Glutamatergic neuron (in vitro differentiated cells): Measurements from ENCODE around the gene DIPK1C. TPM values are rescaled to one million over a fixed set of nuclear protein-coding genes. Genes with fewer than 3 reads are reported as not detected.
A peak's percentile ranks its signal among the peaks of the same experiment; 100 is the strongest.

ENCODE experiments used
- DNase-seq: peaks from one replicate; pipeline ENCODE4 v3.0.0; 2022
- H3K27ac Mint-ChIP-seq: one replicate; pipeline ENCODE4 v1.8.0; 2020; ENCODE audit warnings: mild to moderate bottlenecking, mixed read lengths, inconsistent platforms; ENCODE audit not compliant: unreplicated experiment
- H3K27me3 Mint-ChIP-seq: one replicate; pipeline ENCODE4 v1.8.0; 2020; ENCODE audit warnings: mild to moderate bottlenecking, moderate library complexity, mixed read lengths, inconsistent platforms; ENCODE audit not compliant: unreplicated experiment
- H3K36me3 Mint-ChIP-seq: one replicate; pipeline ENCODE4 v1.8.0; 2020; ENCODE audit warnings: mild to moderate bottlenecking, mixed read lengths, inconsistent platforms; ENCODE audit not compliant: unreplicated experiment
- H3K4me1 Mint-ChIP-seq: one replicate; pipeline ENCODE4 v1.8.0; 2020; ENCODE audit warnings: mild to moderate bottlenecking, low read depth, mixed read lengths, inconsistent platforms; ENCODE audit not compliant: unreplicated experiment
- H3K4me3 Mint-ChIP-seq: one replicate; pipeline ENCODE4 v1.8.0; 2020; ENCODE audit warnings: mild to moderate bottlenecking, mixed read lengths, inconsistent platforms; ENCODE audit not compliant: unreplicated experiment
- H3K9me3 Mint-ChIP-seq: one replicate; pipeline ENCODE4 v1.8.0; 2020; ENCODE audit warnings: mild to moderate bottlenecking, moderate library complexity, mixed read lengths, inconsistent platforms; ENCODE audit not compliant: unreplicated experiment
- CTCF ChIP-seq: fragments of 200-600 bp; sonication (generic); IDR thresholded peaks from one replicate; pipeline ENCODE4 v1.5.0; 2021; ENCODE audit not compliant: partially characterized antibody, unreplicated experiment
- total RNA-seq: library from RNA; stranded (reverse); fragmentation: NEBNext Ultra II Directional; extraction: Animal tissue kit (Norgen Biotek cat#: 25700); gene quantifications from one replicate; pipeline ENCODE4 v1.2.1, GENCODE V29; 2021; ENCODE audit not compliant: unreplicated experiment

Gene DIPK1C
- total RNA-seq, 1 donor from 2014 or later: not detected

- peak; percentile 79 for DNase-seq
- peak overlapping the region; percentile 68 for H3K27ac Mint-ChIP-seq
- peaks cover 8% of the 10 kb centered on the region for H3K9me3 Mint-ChIP-seq
- H3K4me1 Mint-ChIP-seq: peaks cover 11% of the 10 kb centered on the region
- no peaks in the 10 kb centered on the region for H3K36me3 Mint-ChIP-seq
- H3K4me3 Mint-ChIP-seq: peak overlapping the region; percentile 98
- peaks cover 3% of the 10 kb centered on the region for H3K27me3 Mint-ChIP-seq
- no peak for TF ChIP-seq CTCF
These were observed 39.6 kb upstream of the DIPK1C start for GRCh38 chr18:74496508-74497323.

DNA sequence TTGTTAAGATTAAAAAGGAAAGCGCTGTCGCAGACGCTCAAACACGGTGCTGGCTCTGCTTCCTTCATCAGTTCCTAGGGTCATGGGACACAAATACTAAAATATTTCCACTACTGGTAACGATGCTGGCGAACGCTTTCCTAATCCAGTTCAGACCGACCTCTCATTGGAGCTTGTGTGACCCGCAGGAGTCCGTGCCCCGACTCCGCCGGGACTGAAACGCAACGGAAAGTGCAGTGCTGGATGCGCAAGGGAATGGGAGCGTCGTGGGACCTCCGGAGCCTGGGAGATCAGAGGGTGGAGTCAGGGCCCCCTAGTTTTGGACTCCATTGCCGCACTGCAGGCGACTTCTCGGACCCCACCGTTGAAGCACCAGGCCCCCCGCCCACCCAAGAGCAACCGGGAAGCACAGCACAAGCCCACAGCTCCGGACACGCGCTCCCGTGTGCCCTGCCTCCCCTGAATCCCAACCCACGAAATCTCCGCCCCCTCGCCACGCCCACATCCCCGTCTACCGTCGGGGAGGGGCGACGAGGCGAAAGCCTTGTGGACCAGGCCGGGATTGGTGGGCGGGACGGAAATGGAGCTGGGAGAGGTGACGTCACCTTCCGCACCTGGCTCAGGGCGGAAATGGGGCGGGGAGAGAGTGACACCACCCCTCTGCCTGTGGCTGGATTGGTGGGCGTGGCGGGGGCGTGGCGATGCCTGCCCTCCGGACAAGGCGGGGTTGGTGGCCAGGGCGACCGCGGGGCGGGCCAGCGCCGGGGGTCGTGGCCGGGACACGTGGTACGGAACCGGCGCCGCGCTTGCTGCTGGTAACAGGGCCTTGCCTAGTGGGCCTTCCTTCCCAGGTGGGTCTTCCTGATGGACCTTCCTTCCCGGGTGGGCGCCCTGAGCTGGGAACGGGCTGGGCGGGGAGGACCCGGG, 38.7 kb upstream of the DIPK1C start, which contains the start of gene CNDP2:
Gene CNDP2 (plus strand): TSS at position 783 of the 927 bp plus-strand sequence. CDS start 3,611 bp downstream, outside the sequence.
- peaks cover 5% of the 10 kb centered on the region for H3K9me3 Mint-ChIP-seq
- H3K36me3 Mint-ChIP-seq: no peaks in the 10 kb centered on the region
- peak within 1 kb of the TSS; percentile 98 for H3K4me3 Mint-ChIP-seq

DNA sequence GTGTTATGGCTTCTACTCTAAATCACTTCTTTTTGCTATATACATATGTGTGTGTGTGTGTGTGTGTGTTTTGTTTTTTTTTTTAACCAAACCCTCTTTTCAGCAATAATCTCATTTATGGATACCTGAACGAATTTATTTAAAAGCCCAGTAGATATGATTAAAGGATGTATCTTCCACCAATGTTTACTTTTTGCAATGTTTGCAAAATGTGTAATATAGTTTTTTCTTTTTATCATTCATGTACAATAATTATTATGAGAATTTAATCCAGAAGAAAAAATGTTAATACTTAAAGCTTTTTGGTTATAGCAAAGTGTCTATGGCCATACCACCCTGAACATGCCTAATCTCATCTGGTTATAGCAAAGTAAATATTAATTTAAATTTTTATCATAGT, 37.4 kb upstream of the DIPK1C start:
- peaks cover 9% of the 10 kb centered on the region for H3K4me1 Mint-ChIP-seq
- H3K36me3 Mint-ChIP-seq: no peaks in the 10 kb centered on the region
- no peak for TF ChIP-seq CTCF
- H3K27ac Mint-ChIP-seq: no peak overlapping the region
- DNase-seq: no peak
- H3K4me3 Mint-ChIP-seq: peak overlapping the region; percentile 98
- H3K9me3 Mint-ChIP-seq: peaks cover 5% of the 10 kb centered on the region
- H3K27me3 Mint-ChIP-seq: peaks cover 3% of the 10 kb centered on the region

More for the DNA sequence above, 38.7 kb upstream of the DIPK1C start, which contains the start of gene CNDP2:
- H3K4me1 Mint-ChIP-seq: peaks cover 11% of the 10 kb centered on the region
- H3K27me3 Mint-ChIP-seq: peaks cover 3% of the 10 kb centered on the region
- H3K27ac Mint-ChIP-seq: peak within 1 kb of the TSS; percentile 83
- DNase-seq: peak; percentile 100
- no peak for TF ChIP-seq CTCF

DNA sequence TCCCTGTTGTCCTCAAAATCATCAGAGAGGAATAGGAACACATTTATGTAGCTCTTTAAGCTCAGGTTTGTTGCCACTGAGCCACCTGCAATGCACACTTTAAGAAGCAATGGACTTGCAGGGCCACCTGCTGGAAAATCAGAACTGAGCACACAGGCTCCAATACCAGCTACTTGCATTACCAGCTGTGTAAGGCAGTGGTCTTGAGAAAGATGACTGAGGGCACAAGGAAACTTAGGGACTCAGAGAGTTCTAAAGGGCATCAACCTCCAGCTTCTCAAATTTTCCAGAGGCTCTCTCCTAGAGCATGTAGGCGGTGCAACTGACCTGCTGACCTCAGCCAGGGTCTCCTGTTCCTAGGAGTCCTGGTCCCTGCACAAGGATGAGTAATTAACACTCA, 36.6 kb upstream of the DIPK1C start:
- DNase-seq: no peak
- Mint-ChIP-seq H3K36me3 (no peaks in the 10 kb centered on the region), H3K4me1 (peaks cover 4% of the 10 kb centered on the region), H3K27ac (no peak overlapping the region), H3K4me3 (no peak overlapping the region), H3K9me3 (peaks cover 5% of the 10 kb centered on the region), H3K27me3 (peaks cover 3% of the 10 kb centered on the region)
- TF ChIP-seq CTCF: peak; percentile 13
